Stimulated activated CD4-positive, alpha-beta T cell treated with anti-CD3 and anti-CD28 coated beads, Interleukin-2, amount 100 ng/mL, for 4 hours (primary cell): Measurements from ENCODE around the gene RPS25.
"Not testable (repeated sequence)": the region's sequence is repeated elsewhere in the genome, so short reads cannot be mapped to it uniquely, and the experiment has no call there.

Experiments
- DNase-seq: peaks from one replicate; pipeline ENCODE4 v3.0.0-alpha.2; 2020; ENCODE audit warnings: low read depth

The RPS25 gene

GRCh38 chr11:119038884-119039283 is 20.7 kb upstream of the RPS25 start:
- DNase-seq: no peak

GRCh38 chr11:119034813-119035212 is 16.7 kb upstream of the RPS25 start:
- no peak for DNase-seq

- DNase-seq: not testable (repeated sequence)
Observed at GRCh38 chr11:119033421-119033820, 15.3 kb upstream of the RPS25 start.

GRCh38 chr11:119031912-119032280 is 13.8 kb upstream of the RPS25 start:
- no peak for DNase-seq

- DNase-seq: peak; percentile 99
Observed at GRCh38 chr11:119030329-119031047, 12.3 kb upstream of the RPS25 start, which contains the start of gene SLC37A4. TSS of gene SLC37A4 (minus strand) at chr11:119030877.

GRCh38 chr11:119030029-119030328 is 11.8 kb upstream of the RPS25 start:
- DNase-seq: no peak

GRCh38 chr11:119029340-119030028 is 11.3 kb upstream of the RPS25 start:
- peak; percentile 46 for DNase-seq

- DNase-seq: no peak
Observed at GRCh38 chr11:119029069-119029339, 10.9 kb upstream of the RPS25 start.

GRCh38 chr11:119028346-119029068 is 10.4 kb upstream of the RPS25 start:
- no peak for DNase-seq

- no peak for DNase-seq
Observed at GRCh38 chr11:119027561-119028345, 9.6 kb upstream of the RPS25 start.

- no peak for DNase-seq
Observed at GRCh38 chr11:119026970-119027369, 8.8 kb upstream of the RPS25 start.

GRCh38 chr11:119025978-119026766 is 8.0 kb upstream of the RPS25 start:
- DNase-seq: no peak

GRCh38 chr11:119025541-119025940 is 7.4 kb upstream of the RPS25 start:
- no peak for DNase-seq

GRCh38 chr11:119025099-119025473 is 6.9 kb upstream of the RPS25 start:
- no peak for DNase-seq

GRCh38 chr11:119024430-119025098 is 6.4 kb upstream of the RPS25 start:
- DNase-seq: no peak

- no peak for DNase-seq
Observed at GRCh38 chr11:119023741-119024140, 5.6 kb upstream of the RPS25 start.

GRCh38 chr11:119021631-119022030 is 3.5 kb upstream of the RPS25 start:
- no peak for DNase-seq

GRCh38 chr11:119019996-119020395 is 1.9 kb upstream of the RPS25 start:
- DNase-seq: no peak

GRCh38 chr11:119017377-119017776 is 766 bp downstream of the RPS25 start:
- not testable (repeated sequence) for DNase-seq

GRCh38 chr11:119016216-119017009 is 1.7 kb downstream of the RPS25 start:
- no peak for DNase-seq
